Measurements from ENCODE around the gene OS9.

DNA sequence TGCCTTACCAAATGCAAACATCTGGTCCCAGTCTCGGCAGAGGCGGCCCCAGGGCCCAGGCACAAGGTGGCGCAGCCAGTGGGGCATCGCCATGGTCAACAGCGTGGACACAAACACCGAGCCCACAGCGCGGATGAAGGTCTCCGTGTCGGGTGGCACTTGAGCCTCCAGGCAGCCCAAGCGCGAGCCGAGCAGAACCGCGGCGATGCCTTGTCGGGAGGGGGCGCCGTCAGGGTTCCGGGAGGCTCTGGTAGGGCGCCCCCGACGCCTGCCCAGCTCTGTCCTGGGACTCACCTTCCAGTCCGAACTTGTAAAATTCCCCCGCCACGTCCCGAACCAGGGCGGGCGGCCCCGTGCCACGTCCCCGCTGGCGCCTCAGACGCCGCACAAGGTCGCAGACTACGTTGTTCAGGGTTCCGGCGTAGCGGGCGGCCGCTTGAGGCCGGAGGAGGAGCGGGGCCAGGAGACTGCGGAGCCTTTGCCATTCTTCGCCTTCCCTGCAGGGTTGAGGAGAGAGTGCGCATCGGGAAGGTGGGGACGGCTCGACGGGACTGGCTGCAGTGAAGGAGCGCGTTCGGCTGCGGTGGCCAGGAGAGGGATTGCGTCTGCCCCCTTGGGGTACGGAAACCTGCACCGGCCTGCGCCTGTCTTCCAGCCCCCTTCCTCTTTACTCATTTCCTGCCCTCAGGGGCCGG lies 71.2 kb downstream of the OS9 start:
- TF ChIP-seq, protein P1, sequence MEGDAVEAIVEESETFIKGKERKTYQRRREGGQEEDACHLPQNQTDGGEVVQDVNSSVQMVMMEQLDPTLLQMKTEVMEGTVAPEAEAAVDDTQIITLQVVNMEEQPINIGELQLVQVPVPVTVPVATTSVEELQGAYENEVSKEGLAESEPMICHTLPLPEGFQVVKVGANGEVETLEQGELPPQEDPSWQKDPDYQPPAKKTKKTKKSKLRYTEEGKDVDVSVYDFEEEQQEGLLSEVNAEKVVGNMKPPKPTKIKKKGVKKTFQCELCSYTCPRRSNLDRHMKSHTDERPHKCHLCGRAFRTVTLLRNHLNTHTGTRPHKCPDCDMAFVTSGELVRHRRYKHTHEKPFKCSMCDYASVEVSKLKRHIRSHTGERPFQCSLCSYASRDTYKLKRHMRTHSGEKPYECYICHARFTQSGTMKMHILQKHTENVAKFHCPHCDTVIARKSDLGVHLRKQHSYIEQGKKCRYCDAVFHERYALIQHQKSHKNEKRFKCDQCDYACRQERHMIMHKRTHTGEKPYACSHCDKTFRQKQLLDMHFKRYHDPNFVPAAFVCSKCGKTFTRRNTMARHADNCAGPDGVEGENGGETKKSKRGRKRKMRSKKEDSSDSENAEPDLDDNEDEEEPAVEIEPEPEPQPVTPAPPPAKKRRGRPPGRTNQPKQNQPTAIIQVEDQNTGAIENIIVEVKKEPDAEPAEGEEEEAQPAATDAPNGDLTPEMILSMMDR (conservative IDR thresholded peaks at IDR 0.05; ENCODE audit: low read length), result peak; percentile 68
- TF ChIP-seq EZH2phosphoT487 (IDR thresholded peaks at IDR 0.05; ENCODE audit: borderline replicate concordance, low read depth, low read length), result no peak

All from OCI-LY7 (cell line).